Activated naive CD8-positive, alpha-beta T cell treated with anti-CD3 and anti-CD28 coated beads for 36 hours (primary cell): ENCODE data around the gene MRPL4. TPM values are rescaled to one million over a fixed set of nuclear protein-coding genes. Genes with fewer than 3 reads are reported as not detected.
A peak's percentile ranks its signal among the peaks of the same experiment; 100 is the strongest.

Source experiments
- DNase-seq: peaks from one replicate; pipeline ENCODE4 v3.0.0; 2021
- H3K27ac Mint-ChIP-seq: one replicate; pipeline ENCODE4 v1.8.0; 2022; ENCODE audit warnings: mild to moderate bottlenecking, moderate library complexity, mixed read lengths
- H3K27me3 Mint-ChIP-seq: one replicate; pipeline ENCODE4 v1.8.0; 2022; ENCODE audit warnings: mild to moderate bottlenecking, mixed read lengths
- H3K36me3 Mint-ChIP-seq: one replicate; pipeline ENCODE4 v1.8.0; 2021; ENCODE audit warnings: mild to moderate bottlenecking, mixed read lengths
- H3K4me1 Mint-ChIP-seq: one replicate; pipeline ENCODE4 v1.8.0; 2021; ENCODE audit warnings: mixed read lengths
- H3K4me3 Mint-ChIP-seq: one replicate; pipeline ENCODE4 v1.8.0; 2022; ENCODE audit warnings: mild to moderate bottlenecking, moderate library complexity, mixed read lengths
- H3K9me3 Mint-ChIP-seq: one replicate; pipeline ENCODE4 v1.8.0; 2022; ENCODE audit warnings: mixed read lengths
- total RNA-seq, 2 experiments: library from RNA; stranded (reverse); gene quantifications; one replicate each; pipeline ENCODE4 v1.2.3, GENCODE V29; 2021

MRPL4 gene
- total RNA-seq, 2 experiments from 2014 or later: 179 to 182 TPM

- H3K27ac Mint-ChIP-seq: no peak within 1 kb of the TSS
- no peaks in the 10 kb centered on the region for H3K9me3 Mint-ChIP-seq
- peak within 1 kb of the TSS; percentile 10 for H3K4me3 Mint-ChIP-seq
- H3K27me3 Mint-ChIP-seq: peaks cover 50% of the 10 kb centered on the region
- peak; percentile 37 for DNase-seq
- H3K36me3 Mint-ChIP-seq: peaks cover 29% of the 10 kb centered on the region
- H3K4me1 Mint-ChIP-seq: peaks cover 43% of the 10 kb centered on the region
These were observed 35.1 kb downstream of the MRPL4 start, which contains the start of gene ICAM4 for GRCh38 chr19:10286803-10287737. Gene ICAM4 (plus strand): TSS chr19:10286955. CDS start chr19:10287013, 58 bp downstream.

- peak overlapping the region; percentile 25 for H3K27ac Mint-ChIP-seq
- peaks cover 67% of the 10 kb centered on the region for H3K27me3 Mint-ChIP-seq
- H3K9me3 Mint-ChIP-seq: no peaks in the 10 kb centered on the region
- peak; percentile 44 for DNase-seq
- peaks cover 25% of the 10 kb centered on the region for H3K36me3 Mint-ChIP-seq
- peaks cover 54% of the 10 kb centered on the region for H3K4me1 Mint-ChIP-seq
- H3K4me3 Mint-ChIP-seq: peak overlapping the region; percentile 77
These were observed 36.7 kb downstream of the MRPL4 start for GRCh38 chr19:10288662-10289166.

- Mint-ChIP-seq H3K4me1 (peaks cover 54% of the 10 kb centered on the region), H3K9me3 (no peaks in the 10 kb centered on the region), H3K27ac (no peak overlapping the region), H3K27me3 (peaks cover 73% of the 10 kb centered on the region), H3K36me3 (peaks cover 22% of the 10 kb centered on the region), H3K4me3 (peak overlapping the region; percentile 77)
- peak; percentile 77 for DNase-seq
These were observed 37.3 kb downstream of the MRPL4 start for GRCh38 chr19:10289167-10289835.

DNA sequence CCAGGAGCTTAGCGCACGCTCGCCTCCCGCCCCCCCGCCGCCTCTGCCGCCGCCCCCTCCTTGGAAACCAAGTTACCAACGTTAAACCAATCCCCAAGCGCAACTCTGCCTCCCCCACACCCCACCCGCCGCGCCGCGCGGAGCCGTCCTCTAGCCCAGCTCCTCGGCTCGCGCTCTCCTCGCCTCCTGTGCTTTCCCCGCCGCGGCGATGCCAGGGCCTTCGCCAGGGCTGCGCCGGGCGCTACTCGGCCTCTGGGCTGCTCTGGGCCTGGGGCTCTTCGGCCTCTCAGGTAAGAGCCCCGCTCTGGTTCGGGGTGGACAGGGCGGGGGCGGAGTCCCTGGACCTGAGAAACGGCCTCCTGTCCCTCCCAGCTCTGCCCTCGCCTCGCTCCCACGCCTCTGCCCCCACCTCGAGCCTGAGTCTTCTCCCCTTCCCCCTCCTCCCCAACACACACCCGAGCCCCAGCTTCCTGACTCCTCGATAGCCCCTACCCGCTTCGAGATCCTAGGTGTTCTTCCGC, 37.9 kb downstream of the MRPL4 start, which contains the start of gene ICAM5:
Gene ICAM5, plus strand, starts transcription at position 117 of the 521 bp plus-strand sequence. Its CDS starts 92 bp downstream, at position 209.
- Mint-ChIP-seq H3K4me1 (peaks cover 58% of the 10 kb centered on the region), H3K27me3 (peaks cover 79% of the 10 kb centered on the region), H3K4me3 (peak within 1 kb of the TSS; percentile 77), H3K9me3 (no peaks in the 10 kb centered on the region), H3K27ac (peak within 1 kb of the TSS; percentile 25), H3K36me3 (peaks cover 16% of the 10 kb centered on the region)
- peak; percentile 57 for DNase-seq

GRCh38 chr19:10290357-10290875, 38.4 kb downstream of the MRPL4 start:
- H3K36me3 Mint-ChIP-seq: peaks cover 10% of the 10 kb centered on the region
- peaks cover 84% of the 10 kb centered on the region for H3K27me3 Mint-ChIP-seq
- DNase-seq: no peak
- peak overlapping the region; percentile 11 for H3K27ac Mint-ChIP-seq
- peaks cover 55% of the 10 kb centered on the region for H3K4me1 Mint-ChIP-seq
- H3K9me3 Mint-ChIP-seq: no peaks in the 10 kb centered on the region
- peak overlapping the region; percentile 77 for H3K4me3 Mint-ChIP-seq

GRCh38 chr19:10290876-10291553, 39.0 kb downstream of the MRPL4 start:
- DNase-seq: peak; percentile 48
- Mint-ChIP-seq H3K27me3 (peaks cover 90% of the 10 kb centered on the region), H3K4me1 (peaks cover 57% of the 10 kb centered on the region), H3K27ac (no peak overlapping the region), H3K9me3 (no peaks in the 10 kb centered on the region), H3K36me3 (peaks cover 7% of the 10 kb centered on the region), H3K4me3 (peak overlapping the region; percentile 77)

- H3K27me3 Mint-ChIP-seq: peaks cover 92% of the 10 kb centered on the region
- peaks cover 51% of the 10 kb centered on the region for H3K4me1 Mint-ChIP-seq
- no peak for DNase-seq
- peak overlapping the region; percentile 63 for H3K4me3 Mint-ChIP-seq
- no peak overlapping the region for H3K27ac Mint-ChIP-seq
- H3K9me3 Mint-ChIP-seq: no peaks in the 10 kb centered on the region
- H3K36me3 Mint-ChIP-seq: peaks cover 2% of the 10 kb centered on the region
These were observed 39.7 kb downstream of the MRPL4 start for GRCh38 chr19:10291554-10292205.

DNA sequence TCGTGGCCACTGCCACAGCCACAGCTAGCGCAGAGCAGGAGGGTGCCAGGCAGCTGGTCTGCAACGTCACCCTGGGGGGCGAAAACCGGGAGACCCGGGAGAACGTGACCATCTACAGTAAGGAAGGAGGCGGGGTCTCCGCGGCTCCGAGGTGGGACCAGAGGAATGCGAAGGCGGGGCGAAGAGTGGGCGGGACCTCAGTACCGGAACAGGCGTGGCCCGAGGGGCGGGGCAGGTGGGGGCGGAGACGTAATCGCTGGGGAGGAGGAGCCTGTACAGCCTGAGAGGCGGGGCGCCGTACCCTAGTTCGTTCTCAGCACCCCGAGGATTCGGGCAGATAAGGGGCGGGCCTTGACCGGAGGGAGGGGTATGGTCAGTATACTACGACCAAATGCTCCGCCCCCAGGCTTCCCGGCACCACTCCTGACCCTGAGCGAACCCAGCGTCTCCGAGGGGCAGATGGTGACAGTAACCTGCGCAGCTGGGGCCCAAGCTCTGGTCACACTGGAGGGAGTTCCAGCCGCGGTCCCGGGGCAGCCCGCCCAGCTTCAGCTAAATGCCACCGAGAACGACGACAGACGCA, 40.3 kb downstream of the MRPL4 start:
- peaks cover 47% of the 10 kb centered on the region for H3K4me1 Mint-ChIP-seq
- peak; percentile 70 for DNase-seq
- H3K27ac Mint-ChIP-seq: no peak overlapping the region
- peaks cover 93% of the 10 kb centered on the region for H3K27me3 Mint-ChIP-seq
- peaks cover 2% of the 10 kb centered on the region for H3K36me3 Mint-ChIP-seq
- no peaks in the 10 kb centered on the region for H3K9me3 Mint-ChIP-seq
- H3K4me3 Mint-ChIP-seq: peak overlapping the region; percentile 63

GRCh38 chr19:10292789-10293636, 41.0 kb downstream of the MRPL4 start:
- no peak overlapping the region for H3K27ac Mint-ChIP-seq
- no peaks in the 10 kb centered on the region for H3K9me3 Mint-ChIP-seq
- DNase-seq: no peak
- H3K27me3 Mint-ChIP-seq: peaks cover 86% of the 10 kb centered on the region
- H3K36me3 Mint-ChIP-seq: peaks cover 2% of the 10 kb centered on the region
- H3K4me3 Mint-ChIP-seq: peak overlapping the region; percentile 63
- H3K4me1 Mint-ChIP-seq: peaks cover 43% of the 10 kb centered on the region

DNA sequence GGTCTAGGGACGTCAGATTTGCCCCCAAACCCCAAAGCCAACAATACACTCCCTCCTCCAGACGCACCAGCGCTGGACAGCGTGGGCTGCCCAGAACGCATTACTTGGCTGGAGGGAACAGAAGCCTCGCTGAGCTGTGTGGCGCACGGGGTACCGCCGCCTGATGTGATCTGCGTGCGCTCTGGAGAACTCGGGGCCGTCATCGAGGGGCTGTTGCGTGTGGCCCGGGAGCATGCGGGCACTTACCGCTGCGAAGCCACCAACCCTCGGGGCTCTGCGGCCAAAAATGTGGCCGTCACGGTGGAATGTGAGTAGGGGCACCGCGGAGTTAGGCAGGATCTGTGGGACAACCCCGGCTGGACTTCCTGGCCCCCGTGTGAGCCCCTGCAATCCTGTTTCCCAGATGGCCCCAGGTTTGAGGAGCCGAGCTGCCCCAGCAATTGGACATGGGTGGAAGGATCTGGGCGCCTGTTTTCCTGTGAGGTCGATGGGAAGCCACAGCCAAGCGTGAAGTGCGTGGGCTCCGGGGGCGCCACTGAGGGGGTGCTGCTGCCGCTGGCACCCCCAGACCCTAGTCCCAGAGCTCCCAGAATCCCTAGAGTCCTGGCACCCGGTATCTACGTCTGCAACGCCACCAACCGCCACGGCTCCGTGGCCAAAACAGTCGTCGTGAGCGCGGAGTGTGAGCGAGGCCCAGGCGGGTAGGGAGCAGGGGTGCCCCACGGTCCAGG, 41.8 kb downstream of the MRPL4 start:
- Mint-ChIP-seq H3K4me1 (peaks cover 37% of the 10 kb centered on the region), H3K27me3 (peaks cover 78% of the 10 kb centered on the region), H3K4me3 (no peak overlapping the region), H3K27ac (no peak overlapping the region), H3K36me3 (peaks cover 2% of the 10 kb centered on the region), H3K9me3 (no peaks in the 10 kb centered on the region)
- DNase-seq: no peak

- DNase-seq: no peak
- H3K9me3 Mint-ChIP-seq: no peaks in the 10 kb centered on the region
- no peak overlapping the region for H3K4me3 Mint-ChIP-seq
- peaks cover 32% of the 10 kb centered on the region for H3K4me1 Mint-ChIP-seq
- no peak overlapping the region for H3K27ac Mint-ChIP-seq
- peaks cover 2% of the 10 kb centered on the region for H3K36me3 Mint-ChIP-seq
- H3K27me3 Mint-ChIP-seq: peaks cover 74% of the 10 kb centered on the region
These were observed 42.3 kb downstream of the MRPL4 start for GRCh38 chr19:10294368-10294697.

DNA sequence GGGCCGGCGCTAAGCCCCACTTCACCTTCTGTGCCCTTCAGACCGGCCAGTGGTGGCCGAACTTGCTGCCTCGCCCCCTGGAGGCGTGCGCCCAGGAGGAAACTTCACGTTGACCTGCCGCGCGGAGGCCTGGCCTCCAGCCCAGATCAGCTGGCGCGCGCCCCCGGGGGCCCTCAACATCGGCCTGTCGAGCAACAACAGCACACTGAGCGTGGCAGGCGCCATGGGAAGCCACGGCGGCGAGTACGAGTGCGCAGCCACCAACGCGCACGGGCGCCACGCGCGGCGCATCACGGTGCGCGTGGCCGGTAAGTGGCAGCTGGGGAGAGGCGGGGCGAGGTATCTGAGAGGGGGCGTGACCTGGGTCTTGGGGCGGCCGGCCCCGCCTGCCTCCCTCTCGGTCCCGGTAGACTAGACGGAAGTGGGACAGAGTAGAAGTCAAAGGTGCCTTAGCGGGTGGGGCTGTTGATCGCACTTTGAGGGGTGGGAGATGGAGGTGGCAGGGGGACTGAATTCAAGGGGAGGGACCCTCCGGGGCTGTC, 43.4 kb downstream of the MRPL4 start:
- Mint-ChIP-seq H3K9me3 (no peaks in the 10 kb centered on the region), H3K36me3 (peaks cover 2% of the 10 kb centered on the region), H3K27me3 (peaks cover 69% of the 10 kb centered on the region), H3K4me1 (peaks cover 29% of the 10 kb centered on the region), H3K4me3 (peak overlapping the region; percentile 64), H3K27ac (peak overlapping the region; percentile 8)
- DNase-seq: peak; percentile 46
